GM06990 (cell line): ENCODE measurements around the gene LAMA3.

Experiments used
- DNase-seq: peaks from one replicate; pipeline ENCODE4 v3.0.0-alpha.2; 2011; ENCODE audit not compliant: insufficient read length; ENCODE audit errors: extremely low read depth
- H3K27me3 ChIP-seq: replicated peaks from 2 replicates; pipeline ENCODE4 v1.6.0; 2011; ENCODE audit warnings: low read length; ENCODE audit not compliant: control insufficient read depth, insufficient read depth
- H3K36me3 ChIP-seq: 2 replicates; pipeline ENCODE4 v1.5.1; 2011; ENCODE audit warnings: low read length; ENCODE audit not compliant: control insufficient read depth, insufficient read depth
- H3K4me3 ChIP-seq: replicated peaks from 2 replicates; pipeline ENCODE4 v1.5.1; 2011; ENCODE audit warnings: low read depth, mild to moderate bottlenecking, control low read depth, low read length
- TF ChIP-seq, protein P1 (sequence below): IDR thresholded peaks from 2 replicates; pipeline ENCODE4 v1.5.1; 2011; ENCODE audit warnings: low read length, control low read depth, mild to moderate bottlenecking, inconsistent platforms; ENCODE audit not compliant: insufficient read depth, poor library complexity, severe bottlenecking

Gene LAMA3, protein sequence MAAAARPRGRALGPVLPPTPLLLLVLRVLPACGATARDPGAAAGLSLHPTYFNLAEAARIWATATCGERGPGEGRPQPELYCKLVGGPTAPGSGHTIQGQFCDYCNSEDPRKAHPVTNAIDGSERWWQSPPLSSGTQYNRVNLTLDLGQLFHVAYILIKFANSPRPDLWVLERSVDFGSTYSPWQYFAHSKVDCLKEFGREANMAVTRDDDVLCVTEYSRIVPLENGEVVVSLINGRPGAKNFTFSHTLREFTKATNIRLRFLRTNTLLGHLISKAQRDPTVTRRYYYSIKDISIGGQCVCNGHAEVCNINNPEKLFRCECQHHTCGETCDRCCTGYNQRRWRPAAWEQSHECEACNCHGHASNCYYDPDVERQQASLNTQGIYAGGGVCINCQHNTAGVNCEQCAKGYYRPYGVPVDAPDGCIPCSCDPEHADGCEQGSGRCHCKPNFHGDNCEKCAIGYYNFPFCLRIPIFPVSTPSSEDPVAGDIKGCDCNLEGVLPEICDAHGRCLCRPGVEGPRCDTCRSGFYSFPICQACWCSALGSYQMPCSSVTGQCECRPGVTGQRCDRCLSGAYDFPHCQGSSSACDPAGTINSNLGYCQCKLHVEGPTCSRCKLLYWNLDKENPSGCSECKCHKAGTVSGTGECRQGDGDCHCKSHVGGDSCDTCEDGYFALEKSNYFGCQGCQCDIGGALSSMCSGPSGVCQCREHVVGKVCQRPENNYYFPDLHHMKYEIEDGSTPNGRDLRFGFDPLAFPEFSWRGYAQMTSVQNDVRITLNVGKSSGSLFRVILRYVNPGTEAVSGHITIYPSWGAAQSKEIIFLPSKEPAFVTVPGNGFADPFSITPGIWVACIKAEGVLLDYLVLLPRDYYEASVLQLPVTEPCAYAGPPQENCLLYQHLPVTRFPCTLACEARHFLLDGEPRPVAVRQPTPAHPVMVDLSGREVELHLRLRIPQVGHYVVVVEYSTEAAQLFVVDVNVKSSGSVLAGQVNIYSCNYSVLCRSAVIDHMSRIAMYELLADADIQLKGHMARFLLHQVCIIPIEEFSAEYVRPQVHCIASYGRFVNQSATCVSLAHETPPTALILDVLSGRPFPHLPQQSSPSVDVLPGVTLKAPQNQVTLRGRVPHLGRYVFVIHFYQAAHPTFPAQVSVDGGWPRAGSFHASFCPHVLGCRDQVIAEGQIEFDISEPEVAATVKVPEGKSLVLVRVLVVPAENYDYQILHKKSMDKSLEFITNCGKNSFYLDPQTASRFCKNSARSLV (N-terminal part only)

DNA sequence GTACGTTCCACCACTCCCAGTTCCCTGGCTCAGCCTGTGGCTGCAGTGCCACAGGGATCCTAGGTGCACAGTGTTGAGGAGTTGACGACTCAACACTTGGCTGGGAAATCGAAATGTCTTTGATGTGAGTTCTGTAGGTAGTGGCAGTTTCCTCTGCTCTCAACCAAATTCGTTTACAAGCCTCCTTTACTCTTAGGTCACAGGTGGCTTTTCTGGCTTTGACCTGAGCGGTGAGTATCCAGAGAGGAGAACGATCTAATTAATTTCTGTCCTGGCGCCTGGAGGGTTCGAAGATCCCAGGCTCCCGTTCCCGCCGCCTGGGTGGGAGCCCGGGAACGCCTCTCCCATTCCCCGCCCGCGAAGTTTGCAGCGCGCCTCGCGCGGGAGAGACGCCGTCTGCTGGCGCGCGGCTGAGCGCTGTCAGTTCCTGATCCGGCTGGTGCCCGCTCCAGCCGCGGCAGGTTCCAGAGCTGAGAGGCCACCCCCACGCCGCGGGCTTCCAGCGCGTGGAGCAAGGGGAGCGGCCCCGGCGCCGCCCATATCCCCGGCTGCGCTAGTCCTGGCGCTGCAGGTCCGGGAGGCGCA is at the start of gene LAMA3:
LAMA3 (plus strand) TSS at position 423 of the 585 bp plus-strand sequence. CDS start 231 bp downstream, outside the sequence.
- peak within 1 kb of the TSS; percentile 27 for H3K4me3 ChIP-seq
- TF ChIP-seq, protein P1, sequence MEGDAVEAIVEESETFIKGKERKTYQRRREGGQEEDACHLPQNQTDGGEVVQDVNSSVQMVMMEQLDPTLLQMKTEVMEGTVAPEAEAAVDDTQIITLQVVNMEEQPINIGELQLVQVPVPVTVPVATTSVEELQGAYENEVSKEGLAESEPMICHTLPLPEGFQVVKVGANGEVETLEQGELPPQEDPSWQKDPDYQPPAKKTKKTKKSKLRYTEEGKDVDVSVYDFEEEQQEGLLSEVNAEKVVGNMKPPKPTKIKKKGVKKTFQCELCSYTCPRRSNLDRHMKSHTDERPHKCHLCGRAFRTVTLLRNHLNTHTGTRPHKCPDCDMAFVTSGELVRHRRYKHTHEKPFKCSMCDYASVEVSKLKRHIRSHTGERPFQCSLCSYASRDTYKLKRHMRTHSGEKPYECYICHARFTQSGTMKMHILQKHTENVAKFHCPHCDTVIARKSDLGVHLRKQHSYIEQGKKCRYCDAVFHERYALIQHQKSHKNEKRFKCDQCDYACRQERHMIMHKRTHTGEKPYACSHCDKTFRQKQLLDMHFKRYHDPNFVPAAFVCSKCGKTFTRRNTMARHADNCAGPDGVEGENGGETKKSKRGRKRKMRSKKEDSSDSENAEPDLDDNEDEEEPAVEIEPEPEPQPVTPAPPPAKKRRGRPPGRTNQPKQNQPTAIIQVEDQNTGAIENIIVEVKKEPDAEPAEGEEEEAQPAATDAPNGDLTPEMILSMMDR: no peak
- H3K27me3 ChIP-seq: no peaks in the 10 kb centered on the region; the same call in 1 of the 2 replicates
- H3K36me3 ChIP-seq: no peaks in the 10 kb centered on the region
- peak; percentile 47 for DNase-seq

DNA sequence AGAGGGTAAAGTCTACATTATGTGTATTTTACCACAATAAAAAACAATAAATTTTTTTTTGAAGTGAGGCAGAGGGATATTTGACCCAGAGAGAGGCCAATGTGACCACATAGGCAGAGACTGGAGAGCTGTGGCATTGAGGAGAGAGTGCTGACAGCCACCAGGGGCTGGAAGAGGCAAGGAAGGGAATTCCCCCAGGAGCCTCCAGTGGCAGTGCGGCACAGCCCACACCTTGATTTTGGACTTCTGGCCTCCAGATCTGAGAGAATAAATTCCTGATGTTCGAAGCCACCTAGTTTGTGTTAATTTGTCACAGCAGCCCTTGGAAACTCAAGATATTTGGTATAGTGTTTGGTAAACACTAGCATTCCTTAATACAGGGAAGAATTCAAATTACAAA is 49.2 kb upstream of the LAMA3 start:
- TF ChIP-seq, protein P1: no peak
- DNase-seq: no peak
- no peak overlapping the region for H3K4me3 ChIP-seq
- H3K27me3 ChIP-seq: no peaks in the 10 kb centered on the region
- H3K36me3 ChIP-seq: no peaks in the 10 kb centered on the region

DNA sequence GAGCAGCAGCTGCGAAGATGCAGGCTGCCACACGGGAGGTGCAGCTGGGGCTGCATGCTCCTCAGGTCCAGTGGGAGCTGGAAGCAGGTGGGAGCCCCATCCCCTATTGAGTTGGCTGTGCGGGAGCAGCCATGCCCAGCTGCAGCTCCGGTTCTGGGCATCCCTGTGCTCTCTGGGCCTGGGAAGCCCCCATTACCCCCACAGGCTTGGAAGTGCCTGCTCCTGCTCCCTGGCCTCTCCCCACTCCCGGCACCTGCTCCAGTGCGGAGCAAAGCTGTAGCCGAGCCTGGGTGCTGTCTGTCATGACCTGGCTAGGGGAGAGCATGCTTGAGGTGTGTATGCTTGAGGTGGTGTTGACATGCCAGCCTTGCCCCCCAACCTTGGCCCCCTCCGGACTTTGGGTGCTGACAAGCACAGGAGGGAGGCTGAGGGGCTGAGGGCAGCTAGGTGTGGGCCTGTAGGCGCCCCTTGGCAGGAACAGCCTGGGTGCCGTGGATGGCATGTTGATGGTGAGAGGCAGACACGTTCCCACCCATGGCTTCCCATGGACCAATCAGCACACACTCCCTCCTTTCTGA is 48.0 kb upstream of the LAMA3 start:
- H3K4me3 ChIP-seq: no peak overlapping the region
- no peaks in the 10 kb centered on the region for H3K27me3 ChIP-seq
- no peaks in the 10 kb centered on the region for H3K36me3 ChIP-seq
- no peak for DNase-seq
- TF ChIP-seq, protein P1: no peak

DNA sequence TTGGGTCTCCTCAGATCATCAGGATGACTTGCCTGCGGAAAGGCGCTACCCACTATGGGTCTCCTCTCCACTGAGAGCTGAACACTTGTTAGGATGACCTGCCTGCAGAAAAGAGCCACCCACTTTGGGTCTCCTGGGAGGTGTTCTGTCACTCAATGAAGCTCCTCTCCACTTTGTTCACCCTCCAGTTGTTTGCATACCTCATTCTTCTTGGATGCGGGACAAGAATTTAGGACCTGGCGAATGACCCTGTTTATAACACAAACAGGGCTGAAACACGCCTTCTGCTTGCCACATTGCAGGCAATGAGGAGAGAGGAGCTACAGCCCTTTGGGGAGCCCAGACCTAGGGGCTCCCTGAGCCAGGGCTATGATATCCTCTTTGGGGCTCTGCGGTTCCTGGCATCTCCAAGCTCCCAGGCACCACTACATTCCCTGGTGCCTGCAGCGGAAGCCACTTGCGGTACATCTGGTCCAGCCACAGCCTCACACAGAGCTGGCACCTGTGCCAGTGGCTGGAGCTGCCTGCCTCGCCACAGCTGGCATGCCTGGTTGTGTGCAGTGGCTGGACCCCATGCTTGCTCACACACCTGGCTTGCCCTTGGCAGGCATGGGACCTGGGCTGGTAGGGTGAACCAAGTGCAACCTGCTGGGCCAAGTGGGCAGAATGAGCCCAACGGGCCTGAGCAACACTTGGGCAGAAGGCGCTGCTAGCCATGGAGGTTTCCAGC is 47.2 kb upstream of the LAMA3 start:
- H3K27me3 ChIP-seq: no peaks in the 10 kb centered on the region
- no peak overlapping the region for H3K4me3 ChIP-seq
- DNase-seq: no peak
- H3K36me3 ChIP-seq: no peaks in the 10 kb centered on the region
- TF ChIP-seq, protein P1: no peak
